ENCODE data around the gene STARD13.

STARD13 gene

DNA sequence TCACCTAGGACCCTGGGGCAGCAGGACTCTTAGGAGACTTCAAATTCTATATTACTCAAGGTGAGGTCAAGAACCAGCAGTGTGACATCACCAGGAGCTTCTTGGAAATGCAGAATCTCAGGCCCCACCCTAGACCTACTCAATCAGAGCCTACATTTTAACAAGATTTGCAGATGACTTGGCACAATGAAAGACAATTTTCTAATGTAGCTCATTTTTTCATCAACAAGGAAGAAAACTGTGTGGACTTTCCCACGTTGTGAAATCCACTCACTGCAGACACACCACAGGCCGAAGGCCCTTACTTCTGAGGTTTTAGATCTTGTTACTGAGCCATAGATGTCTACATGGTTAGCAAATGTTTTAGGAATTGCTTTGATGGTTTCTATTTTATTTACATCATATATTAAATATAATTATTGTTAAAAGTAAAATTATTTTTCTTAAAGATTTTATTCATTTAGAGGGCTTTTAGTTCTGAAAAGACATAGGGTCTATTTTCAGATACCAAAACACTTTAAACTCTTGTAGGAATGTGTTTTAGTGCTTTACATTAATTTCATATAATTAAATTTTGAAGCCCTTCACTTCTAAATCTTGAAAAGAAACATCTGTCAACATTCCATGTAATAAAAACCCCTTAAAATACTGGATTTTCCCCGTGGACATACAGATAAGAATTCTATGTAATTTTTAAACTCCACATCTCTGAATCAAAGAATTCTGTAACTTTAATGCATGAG lies 18.5 kb upstream of the STARD13 start:
- no peak for DNase-seq

DNA sequence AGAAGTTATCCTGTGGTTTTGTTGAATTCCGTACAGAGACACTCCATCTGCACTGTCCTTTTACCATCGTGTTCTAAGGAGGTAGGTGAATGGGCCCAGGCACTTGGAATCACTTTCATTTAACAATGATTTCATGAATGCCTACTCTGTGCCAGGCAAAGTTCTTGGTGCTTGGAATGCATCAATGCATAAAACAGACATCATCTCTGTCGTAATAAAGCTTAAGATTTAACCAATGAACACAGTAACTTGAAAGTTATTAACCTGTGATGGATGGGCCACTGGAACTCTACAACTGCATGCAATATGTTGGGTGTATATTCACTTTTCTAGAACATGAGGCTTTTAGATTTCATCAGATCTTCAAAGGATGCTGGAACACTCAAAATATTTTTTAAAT lies 14.1 kb upstream of the STARD13 start:
- DNase-seq = no peak

DNA sequence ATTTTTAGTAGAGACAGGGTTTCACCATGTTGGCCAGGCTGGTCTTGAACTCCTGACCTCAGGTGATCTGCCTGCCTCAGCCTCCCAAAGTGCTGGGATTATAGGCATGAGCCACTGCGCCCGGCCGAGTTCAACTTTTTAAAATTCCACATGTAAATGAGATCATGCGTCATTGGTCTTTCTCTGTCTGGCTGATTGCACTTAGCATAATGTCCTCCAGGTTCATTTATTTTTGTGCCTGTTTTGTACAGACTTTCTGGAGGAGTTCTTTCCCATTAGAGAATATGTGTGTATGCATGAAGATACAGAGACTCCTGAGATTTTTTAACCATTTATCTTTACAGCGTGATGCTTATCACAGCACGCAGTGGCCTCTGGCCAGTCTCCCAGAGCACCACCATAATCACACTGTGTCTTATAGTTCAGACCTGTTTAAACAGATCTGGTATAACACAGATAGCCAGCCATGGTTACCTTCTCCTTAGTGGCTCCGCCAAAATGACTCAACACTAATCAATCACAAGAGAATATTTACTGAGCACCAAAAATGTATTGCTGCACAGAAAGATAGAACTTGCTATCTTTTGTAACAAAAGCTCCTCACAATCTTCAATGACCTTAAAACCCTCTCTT lies 11.4 kb upstream of the STARD13 start:
- no peak for DNase-seq

DNA sequence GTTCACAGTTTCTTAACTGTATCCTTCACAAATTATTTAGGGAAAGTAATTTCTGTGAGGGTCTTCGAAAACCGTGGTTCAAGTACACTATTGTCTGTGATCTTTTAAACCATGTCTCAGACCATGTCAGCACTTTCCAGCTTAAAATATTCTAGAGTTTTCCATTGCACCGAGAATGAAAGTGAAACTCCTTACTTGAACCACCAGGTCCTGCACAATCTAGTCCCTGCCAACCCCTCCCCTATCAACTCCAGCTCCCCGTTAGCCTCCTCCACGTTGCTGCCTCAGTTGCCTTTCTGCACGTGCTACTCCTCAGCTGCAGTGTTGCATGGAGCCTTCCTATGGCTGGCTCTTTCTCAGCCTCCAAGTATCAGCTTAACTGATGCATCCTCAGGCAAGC lies 7.2 kb upstream of the STARD13 start:
- DNase-seq = no peak

DNA sequence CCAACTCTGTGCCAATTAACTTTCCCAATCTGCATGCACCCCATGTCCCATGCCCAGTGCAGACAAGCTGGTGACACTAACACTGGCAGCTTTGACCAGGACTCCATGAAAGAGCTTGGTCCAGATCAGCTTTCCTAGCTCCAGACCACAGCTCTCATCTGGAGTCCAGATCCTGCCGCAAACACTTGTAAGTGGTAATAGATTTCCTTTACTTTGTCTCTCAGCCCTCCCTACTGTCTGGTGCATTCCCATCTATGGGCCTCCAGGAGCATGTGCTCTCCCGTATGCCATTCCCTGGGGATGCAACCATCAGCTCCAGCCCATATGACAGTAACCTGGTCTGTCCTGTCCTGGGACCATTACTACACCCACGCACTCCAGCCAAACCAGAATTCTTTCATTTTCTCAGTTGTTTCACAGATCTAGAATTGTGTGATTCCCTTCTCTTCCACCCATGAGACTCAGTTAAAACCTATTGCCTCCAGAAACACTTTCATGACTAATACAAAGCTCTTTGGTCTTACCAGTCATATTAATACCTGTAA lies 4.9 kb upstream of the STARD13 start:
- no peak for DNase-seq

DNA sequence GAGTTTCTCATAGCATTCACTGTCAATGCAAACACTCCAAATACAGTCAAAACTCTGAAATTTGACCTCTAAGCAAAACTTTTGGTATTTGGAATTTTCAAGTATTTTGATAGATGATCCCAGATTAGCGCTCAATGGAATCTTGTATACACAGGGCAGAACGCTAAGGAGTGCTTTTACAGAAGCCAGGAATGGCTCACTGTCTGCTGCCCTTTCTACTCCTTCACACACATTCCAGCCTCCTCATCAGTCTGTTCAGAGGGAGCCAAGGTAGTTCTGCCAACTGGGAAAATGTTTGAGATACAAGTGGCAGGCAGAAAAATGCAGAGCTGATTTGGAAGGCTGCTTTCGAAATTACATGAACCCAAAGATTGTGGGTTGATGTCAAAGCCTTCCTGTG lies 4.4 kb upstream of the STARD13 start:
- no peak for DNase-seq

DNA sequence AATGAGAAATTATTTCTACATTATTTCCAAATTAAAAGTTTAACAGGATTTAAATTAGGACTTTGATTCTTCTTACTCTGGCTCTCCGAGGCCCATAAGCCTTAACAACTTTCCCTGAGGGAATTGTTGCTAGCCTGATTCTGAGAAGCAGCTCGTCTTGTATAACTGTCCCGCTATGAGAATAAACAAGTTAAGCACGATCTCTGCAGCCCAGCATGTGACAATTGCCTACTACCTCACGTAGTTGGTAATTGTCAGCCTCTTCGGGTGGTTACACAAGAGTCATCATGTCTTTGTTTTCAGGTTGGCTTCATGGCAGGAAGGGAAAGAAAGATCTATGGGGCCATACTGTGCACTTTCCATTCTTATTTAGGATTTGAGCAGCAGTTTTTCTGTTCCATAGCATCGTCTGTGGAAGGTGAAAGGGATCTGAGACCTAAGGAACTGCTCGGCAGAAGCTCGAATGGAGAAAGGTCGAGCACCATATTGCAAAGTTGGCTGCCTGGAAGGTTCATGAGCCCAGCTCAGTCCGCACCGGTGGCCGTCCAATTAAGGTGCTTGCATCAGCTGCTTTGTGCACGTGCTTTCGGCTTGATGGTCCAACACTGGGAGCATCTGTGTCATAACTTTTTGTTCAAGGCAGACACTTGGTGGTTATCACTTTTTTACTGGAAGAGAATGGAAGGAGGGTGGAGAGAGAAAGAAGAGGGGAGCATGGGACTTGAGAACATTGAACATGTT lies 1.8 kb upstream of the STARD13 start:
- no peak for DNase-seq

DNA sequence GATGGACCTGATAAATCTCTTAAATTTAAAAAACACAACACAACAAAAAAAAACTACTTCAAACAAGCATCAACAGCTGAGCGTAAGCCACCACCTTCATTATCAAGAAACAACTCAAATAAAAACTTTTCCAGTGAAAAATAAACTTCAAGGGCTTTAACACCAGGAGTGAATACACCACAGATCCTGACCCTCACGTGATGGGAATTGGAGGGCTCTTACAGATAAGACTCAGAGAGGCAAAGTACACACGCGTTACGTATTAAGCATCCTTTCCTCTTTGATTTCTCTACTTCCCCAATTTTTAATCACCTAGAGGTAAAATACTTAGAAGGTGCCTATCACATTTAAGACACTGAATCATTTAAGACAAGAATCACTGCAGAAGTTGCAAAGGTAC lies 573 bp upstream of the STARD13 start:
- DNase-seq = no peak

DNA sequence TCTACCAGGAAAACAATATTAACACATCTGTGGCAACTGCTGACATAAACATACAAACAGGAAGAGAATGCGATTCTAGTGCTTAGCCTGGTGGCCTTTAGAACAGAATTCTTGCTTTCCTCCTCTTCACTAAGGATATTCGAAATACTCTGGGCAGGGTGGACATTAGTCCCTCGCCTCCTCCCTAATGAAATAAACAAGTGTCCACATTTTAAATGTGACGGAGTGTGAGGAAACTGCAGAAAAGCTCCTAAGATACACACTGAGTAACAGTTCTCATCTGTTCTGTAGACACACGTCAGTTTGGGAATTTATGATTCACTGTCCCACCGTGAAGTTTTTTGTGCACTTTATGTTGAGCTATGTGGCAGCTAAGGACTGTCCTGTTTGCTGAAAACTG lies 639 bp downstream of the STARD13 start:
- DNase-seq = no peak

DNA sequence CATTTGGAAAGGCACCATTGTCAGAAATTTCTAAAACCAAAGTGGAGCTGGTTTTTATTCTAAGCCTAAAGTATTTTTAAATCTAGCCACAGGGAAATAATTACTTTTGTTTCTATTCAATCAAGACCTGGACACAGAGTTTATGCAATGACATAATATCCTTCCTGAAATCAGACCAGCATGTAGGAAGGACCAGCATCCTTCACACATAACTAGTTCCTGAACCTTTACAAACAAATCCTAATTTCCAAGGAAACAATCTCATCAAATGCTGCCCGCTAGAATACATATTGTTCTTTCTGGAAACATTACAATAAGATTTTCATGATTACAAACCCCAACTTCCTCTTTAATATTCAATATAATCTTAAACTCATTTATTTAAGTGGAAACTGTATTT lies 1.5 kb downstream of the STARD13 start:
- DNase-seq = no peak

DNA sequence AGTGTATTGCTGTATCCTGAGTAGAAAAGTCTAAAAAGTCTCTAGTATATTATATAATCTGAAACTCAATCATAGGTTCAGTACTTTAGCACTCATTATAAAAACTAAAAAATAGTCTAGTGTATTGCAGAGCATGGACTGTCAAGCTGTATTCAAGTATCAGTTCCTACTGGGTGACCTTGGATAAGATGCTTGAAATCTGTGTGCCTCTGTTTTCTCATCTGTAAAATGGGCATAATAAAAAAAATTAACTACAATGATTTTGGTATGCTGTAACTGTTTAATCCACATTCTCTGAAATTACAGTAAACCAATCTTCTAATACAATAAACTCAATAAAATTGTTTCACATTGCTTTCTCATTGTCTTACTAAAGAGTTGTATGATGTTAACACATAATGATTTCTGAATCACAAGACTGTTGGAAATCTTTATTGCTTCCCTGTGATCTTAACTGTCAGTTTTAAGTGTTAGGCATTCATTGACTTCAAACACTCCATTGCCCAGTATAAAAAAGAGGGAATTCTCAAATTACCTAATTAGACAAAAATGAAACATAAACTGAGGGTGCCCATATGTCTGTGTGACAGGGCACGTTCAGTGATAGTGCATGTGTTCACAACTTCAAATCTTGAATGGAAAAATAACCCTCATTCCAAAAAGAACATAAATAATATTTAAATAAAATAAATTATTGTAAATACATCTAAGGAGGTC lies 2.2 kb downstream of the STARD13 start:
- DNase-seq = no peak

DNA sequence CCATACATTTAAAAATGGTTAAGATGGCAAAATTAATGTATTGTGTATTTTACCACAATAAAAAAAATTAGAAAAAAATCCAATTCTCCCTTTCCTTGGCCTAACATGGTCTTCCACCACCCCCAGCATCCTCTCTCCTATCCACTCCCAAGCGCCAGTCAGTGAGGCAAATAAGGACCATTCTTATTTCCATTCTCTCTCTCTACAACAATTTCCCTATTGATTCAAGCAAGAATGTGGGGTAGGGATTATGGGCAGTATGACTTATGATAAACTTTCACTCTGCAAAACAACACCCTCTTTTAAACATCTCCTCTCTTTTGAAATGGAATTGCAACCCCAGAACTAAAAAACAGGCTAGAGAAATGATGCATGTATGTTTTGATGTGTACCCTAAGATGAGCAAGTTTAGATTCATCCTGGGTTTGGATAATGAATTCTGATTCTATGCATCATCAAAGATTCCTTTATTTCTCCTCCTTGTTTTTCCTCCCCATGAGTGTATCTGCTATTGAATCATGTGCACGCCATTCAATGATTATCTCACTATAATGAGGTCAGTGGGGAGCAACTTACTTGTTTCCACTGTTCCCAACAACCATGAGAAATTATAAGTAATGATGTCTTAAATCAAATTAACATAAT lies 3.5 kb downstream of the STARD13 start:
- no peak for DNase-seq

DNA sequence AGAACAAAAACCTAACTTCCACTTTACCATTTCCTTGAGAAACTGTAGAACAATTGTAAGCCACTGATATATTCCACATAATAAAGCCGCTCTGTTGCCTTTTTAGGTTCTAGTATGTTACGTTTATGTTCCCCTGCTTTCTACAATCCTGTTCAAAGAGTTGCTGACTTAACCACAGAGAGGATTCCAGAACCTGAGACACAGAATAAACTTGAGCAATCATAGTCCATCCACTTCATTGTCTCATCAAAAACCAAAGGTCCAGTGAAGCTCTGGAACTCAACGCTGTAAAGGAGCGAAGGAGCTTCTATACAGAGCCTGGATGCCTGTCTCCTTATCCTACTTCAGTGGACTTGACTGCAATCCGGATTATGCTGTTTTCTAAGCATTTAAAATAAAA lies 4.6 kb downstream of the STARD13 start:
- DNase-seq = no peak

DNA sequence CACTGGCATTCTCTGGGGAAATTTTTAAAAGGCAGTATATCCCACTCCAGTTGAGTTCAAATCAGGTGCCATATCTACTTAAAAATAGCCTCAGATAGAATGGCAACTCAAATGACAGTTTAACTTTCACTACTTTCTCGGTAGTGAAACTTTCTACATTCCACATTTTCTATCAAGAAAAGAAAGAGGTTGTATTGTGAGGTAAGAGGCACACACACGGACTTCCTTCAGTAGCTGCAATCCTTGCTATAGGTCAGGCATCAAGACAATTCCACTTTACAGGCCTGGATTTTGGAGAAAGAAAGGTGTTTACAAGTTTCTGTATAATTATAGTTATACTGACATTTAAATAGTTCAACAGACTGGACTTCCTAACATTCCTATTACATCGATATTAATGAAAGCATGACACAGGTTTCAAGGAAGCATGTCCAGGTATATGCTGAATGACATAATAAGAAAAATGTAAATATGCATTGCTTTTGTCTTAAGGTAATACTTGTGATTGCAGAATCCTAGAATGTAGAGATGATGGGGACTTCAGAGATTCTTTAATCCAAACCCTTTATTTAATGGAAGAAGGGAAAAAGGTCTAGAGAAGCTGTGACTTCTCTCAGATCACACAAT lies 5.2 kb downstream of the STARD13 start:
- DNase-seq = no peak

DNA sequence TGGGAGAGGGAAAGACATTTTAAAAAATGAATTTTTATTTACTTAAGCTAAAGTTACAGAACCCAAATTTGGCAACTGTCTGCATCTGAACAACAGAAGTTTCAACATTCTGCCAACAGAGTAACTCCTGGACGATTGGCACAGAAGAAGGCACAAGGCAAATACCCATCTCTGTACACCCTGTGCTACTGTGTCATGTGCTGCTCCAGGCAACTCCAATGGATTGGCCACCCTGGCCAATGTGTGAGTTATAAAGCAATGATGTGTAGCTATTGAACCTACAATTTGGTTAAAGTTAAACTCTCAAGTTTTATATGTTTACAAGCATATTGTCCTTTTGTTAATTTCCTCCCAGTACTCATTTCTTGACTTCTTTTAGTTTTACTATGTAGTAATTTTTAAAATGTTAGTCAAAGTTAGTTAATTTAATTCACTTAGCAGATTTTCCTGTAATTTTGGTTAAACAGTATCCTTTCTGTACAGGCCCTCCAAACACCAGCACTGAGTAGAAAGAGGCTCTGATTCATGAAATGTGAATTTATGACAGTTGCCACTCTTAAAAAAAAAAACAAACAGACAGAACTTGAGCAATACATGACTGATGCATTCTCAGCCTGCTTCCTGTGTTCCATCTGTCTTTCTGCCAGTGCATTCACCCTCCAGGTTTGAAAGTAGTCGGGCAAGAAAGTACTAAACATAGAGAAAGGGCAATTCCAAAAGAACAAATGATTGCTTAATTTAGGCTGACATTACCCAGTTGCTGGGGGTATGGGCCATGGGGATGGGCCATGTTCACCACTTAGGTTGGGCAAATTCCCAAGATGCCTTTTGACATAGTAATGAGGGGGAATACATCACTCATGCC lies 5.9 kb downstream of the STARD13 start:
- no peak for DNase-seq

DNA sequence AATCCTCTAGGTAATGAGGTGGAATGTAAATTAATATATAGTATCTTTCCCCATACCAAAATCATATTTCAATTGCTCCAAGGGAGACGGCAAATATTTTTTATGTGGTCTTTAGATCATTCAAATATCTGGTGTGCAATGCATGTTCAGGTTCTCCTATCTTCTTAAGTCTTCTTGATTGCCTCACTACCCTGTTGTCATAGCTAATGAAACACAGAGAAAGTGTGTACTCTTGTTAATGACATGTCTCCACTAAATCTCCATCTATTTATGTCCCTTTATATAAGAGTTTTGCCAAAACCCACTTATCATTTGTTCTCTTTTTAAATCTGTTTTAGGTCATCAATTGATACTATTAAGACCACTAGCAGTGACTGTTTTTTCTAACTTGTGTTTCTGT lies 6.6 kb downstream of the STARD13 start:
- no peak for DNase-seq

DNA sequence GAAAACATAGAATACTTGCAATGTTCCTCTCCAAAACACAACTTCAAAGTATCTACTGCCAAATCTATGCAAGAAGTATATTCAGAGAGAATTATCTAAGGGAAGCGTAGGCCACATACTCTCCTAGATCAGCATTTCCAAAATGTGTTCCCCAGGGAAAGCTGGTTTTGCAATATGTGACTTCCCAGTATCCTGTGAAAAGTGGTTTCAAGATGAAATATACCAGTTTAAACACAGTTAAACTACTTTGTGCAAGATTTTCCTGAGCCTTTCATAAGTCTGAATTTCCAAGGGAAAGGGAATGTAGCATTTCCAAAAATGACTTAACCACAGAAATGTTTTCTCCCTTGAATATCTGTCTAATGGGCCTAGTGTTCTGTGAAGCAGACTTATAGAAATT lies 7.6 kb downstream of the STARD13 start:
- no peak for DNase-seq

DNA sequence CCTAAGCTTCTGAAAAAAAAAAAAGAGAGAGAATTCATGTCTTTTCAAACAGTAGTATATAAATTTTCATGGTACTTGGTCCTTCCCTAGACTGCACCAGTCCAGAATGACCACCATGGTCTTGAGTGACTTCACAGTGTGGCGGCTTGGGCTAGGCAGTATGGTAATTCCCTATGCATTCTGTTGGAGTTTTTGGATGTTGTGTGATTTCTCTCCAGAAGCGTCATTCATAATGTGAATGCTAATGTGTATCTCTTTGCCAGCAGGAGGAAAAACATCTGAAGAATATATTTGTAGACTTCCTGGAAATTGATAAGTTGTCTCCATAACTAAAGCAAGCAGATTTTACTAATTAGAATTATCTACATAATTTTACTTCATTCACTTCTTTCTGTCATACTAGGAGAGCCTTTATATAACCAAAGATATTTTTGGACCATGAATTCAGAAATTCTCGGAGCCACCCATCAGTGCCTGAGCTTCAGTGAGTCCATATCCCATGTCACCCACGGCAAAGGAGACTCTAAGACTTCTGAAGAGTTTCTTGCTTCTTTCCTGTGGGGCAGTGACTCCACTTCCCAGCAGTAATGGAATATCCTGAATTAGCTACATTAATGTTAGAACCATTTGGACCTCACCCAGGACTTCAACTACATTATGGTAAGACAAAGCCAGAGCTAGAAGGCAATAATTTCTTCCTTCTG lies 8.4 kb downstream of the STARD13 start:
- no peak for DNase-seq

DNA sequence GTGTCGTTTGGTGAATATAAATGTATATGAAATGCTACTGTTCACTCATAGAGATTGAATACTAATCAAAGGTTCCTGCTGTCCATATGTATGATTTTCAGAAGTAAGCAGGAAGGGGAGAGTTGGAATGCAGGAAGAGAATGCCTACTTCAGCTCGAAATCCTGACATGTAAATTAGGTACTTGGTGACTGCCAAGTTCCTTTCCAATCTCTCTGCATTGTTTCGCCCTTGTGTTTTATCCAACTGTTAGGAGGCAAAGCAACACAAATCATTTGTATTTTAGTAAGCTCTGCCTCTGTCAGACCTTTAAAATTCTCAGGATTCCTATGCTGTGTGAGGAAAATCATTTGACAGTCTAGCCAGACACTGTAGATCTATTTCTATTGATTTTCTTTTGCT lies 9.0 kb downstream of the STARD13 start:
- no peak for DNase-seq

DNA sequence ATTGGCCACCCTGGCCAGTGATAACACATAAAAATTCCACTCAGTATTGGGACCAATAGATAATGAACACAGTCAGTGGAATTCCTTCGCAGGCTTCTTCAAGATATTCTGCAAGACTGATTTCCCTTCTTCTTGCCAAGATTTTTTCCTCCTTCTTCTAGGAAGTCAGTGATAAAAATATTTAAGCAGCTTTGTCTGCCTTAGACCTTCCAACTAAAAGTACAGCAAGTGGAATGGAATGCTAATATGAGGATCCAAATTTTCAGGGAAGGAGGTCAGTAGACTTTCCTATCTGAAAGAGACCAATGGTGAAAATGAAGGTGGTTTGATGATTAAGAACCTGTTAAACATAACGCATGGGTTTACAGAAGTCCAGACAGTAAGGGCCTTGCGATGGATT lies 9.6 kb downstream of the STARD13 start:
- DNase-seq = no peak

DNA sequence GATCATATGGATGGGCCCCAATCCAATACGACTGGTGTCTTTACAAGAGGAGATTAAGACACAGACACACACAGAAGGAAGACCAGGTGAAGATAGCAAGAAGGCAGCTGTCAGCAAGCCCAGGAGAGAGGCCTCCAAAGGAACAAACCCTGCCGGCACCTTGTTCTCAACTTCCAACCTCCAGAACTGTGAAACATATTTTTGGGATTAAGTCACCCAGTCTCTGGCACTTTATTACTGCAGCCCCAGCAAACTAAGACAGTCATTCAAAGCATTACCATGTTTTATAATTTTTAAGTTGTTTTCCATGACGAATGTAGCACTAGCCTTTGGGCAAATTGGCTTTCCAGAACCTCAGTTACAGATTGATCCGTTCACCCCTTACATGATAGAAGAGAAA lies 11.3 kb downstream of the STARD13 start:
- no peak for DNase-seq

All from GOT3 (cell line).